ENCODE measurements around the gene SLC33A1. TPM values are rescaled to one million over a fixed set of nuclear protein-coding genes. Genes with fewer than 3 reads are reported as not detected.

Gene SLC33A1
- total and polyA plus RNA-seq, 2 of the 8 experiments (the other 6 are each of a cell fraction or from before 2014, with no cell fraction given) = 15.6 to 24.2 TPM

DNA sequence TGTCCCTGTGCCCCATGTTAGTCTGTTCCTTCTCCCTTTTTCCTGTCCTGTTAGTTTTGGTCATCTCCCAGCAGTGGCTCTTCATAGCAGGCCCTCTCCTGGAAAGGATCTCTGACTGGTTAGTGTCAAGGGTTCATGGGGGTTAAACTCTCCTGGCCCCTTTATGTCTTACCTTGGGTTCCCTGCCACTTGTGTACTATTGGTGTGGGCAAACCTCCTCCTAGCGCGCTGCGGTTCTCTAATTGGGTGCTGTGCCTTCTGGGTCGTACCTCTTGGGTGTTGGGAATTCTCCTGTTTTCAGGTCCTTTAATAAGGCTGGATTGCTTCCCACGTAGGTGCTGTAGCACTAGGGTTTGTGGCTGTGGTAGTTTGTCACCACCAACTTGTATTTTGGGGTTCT is 35.0 kb upstream of the SLC33A1 start:
- Histone ChIP-seq H2BK20ac (ENCODE audit: low read length) (no peak overlapping the region), H3K79me2 (ENCODE audit: control insufficient read depth in 1 of 2, insufficient read depth in 2 of 2, low read length in 2 of 2) (peaks cover 6 to 89% of the 10 kb centered on the region in 2 experiments), H4K8ac (ENCODE audit: extremely low read depth, insufficient read depth, low read length) (no peak overlapping the region), H2BK120ac (replicated peaks; ENCODE audit: low read depth, low read length) (no peak overlapping the region), H3K4ac (replicated peaks; ENCODE audit: insufficient read length, low read depth, low read length) (no peak overlapping the region), H3K23me2 (ENCODE audit: low read depth, low read length) (no peaks in the 10 kb centered on the region), H3K9ac (replicated peaks in 1 of 4; ENCODE audit: extremely low read depth in 1 of 4, low read depth in 3 of 4, low read length in 3 of 4) (no peak overlapping the region), H4K20me1 (replicated peaks in 1 of 2; ENCODE audit: control insufficient read depth in 1 of 2, insufficient read depth in 2 of 2, low read length in 2 of 2) (peaks cover 8% of the 10 kb centered on the region in 2 experiments), H3K23ac (ENCODE audit: insufficient read length) (no peak overlapping the region), H3K79me1 (ENCODE audit: low read depth, low read length) (0 out of 2 replicates have a peak, but pooled peaks cover 2% of the 10 kb centered on the region), H3K36me3 (ENCODE audit: control insufficient read depth in 2 of 4, insufficient read depth in 4 of 4, low read length in 3 of 4) (peaks cover 0 to 10% (median 5%) of the 10 kb centered on the region in 4 experiments; a peak in 4 of 8 replicates), H3K4me2 (ENCODE audit: insufficient read depth in 1 of 2, low read depth in 2 of 2, low read length in 2 of 2) (no peak overlapping the region), H2BK5ac (ENCODE audit: low read depth, low read length) (no peak overlapping the region), H4K5ac (ENCODE audit: insufficient read length, low read depth, low read length) (no peak overlapping the region), H3K14ac (ENCODE audit: insufficient read length) (no peak overlapping the region), H3K56ac (replicated peaks; ENCODE audit: insufficient read length, low read depth, low read length) (no peak overlapping the region), H3K27ac (ENCODE audit: low read depth, low read length) (no peak overlapping the region), H3K4me1 (replicated peaks in 1 of 4; ENCODE audit: control insufficient read depth in 3 of 4, insufficient read depth in 4 of 4, low read length in 3 of 4) (no peaks in the 10 kb centered on the region), H3K4me3 (ENCODE audit: extremely low read depth in 1 of 4, insufficient read depth in 2 of 4, low read depth in 3 of 4, low read length in 4 of 4) (no peak overlapping the region), H2BK12ac (ENCODE audit: low read depth, low read length) (no peak overlapping the region), H3K27me3 (replicated peaks in 1 of 4; ENCODE audit: control insufficient read depth in 3 of 4, extremely low read depth in 1 of 4, insufficient read depth in 3 of 4, low read length in 3 of 4) (no peaks in the 10 kb centered on the region), H2BK15ac (ENCODE audit: low read length) (no peak overlapping the region), H3K18ac (ENCODE audit: extremely low read depth, low read length) (no peak overlapping the region), H3K9me3 (ENCODE audit: insufficient read depth in 2 of 2, low read depth in 1 of 2, low read length in 1 of 2) (no peaks in the 10 kb centered on the region), H2AFZ (ENCODE audit: low read length) (no peak overlapping the region), H2AK5ac (ENCODE audit: low read depth, low read length) (no peak overlapping the region), H4K91ac (replicated peaks; ENCODE audit: insufficient read length, low read length) (no peak overlapping the region)
- POLR2A ChIA-PET (ENCODE audit: partially characterized antibody) = no interaction called here
- FAIRE-seq = no peak
- CTCF ChIA-PET (ENCODE audit: partially characterized antibody) = no interaction called here
- whole genome bisulfite sequencing, 2 experiments (ENCODE audit: extremely low coverage in 1 of 2, insufficient coverage in 1 of 2, insufficient read length in 1 of 2, insufficient replicate concordance in 2 of 2, low coverage in 1 of 2, low lambda C conversion rate in 2 of 2, missing lambda C conversion rate in 1 of 2) = 93% methylated on average over 5 of the region's 5 CpGs; no CpG with 5 or more reads in 1 of the 2 experiments
- TF ChIP-seq CEBPB (IDR thresholded peaks at IDR 0.05; ENCODE audit: low read depth, low read length) (no peak), SAP30 (IDR thresholded peaks at IDR 0.05; ENCODE audit: insufficient read depth, insufficient replicate concordance, low read length) (no peak), TCF12 (IDR thresholded peaks at IDR 0.05; ENCODE audit: low read depth, low read length) (no peak), CBX5 (IDR thresholded peaks at IDR 0.05; ENCODE audit: low read depth, low read length) (no peak)
- TF ChIP-seq, protein P1, sequence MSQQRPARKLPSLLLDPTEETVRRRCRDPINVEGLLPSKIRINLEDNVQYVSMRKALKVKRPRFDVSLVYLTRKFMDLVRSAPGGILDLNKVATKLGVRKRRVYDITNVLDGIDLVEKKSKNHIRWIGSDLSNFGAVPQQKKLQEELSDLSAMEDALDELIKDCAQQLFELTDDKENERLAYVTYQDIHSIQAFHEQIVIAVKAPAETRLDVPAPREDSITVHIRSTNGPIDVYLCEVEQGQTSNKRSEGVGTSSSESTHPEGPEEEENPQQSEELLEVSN (IDR thresholded peaks at IDR 0.05) = no peak
- DNase-seq (ENCODE audit: low read depth in 1 of 2, low spot score in 2 of 2) = no peak
